Activated T-cell treated with anti-CD3 and anti-CD28 coated beads, Interleukin-2, amount 50 U/mL, for 72 hours (primary cell): Measurements from ENCODE around the gene HIGD1A. TPM values are rescaled to one million over a fixed set of nuclear protein-coding genes. Genes with fewer than 3 reads are reported as not detected.
A peak's percentile ranks its signal among the peaks of the same experiment; 100 is the strongest.

Experiments
- ATAC-seq, 2 donors: fragments of 150-1000 bp; cut with Tn5 transposase; replicated peaks in 1 of 2; 2 replicates each; pipeline ENCODE4 v1.10.0; 2021; ENCODE audit warnings: moderate library complexity in 2 of 2, mild to moderate bottlenecking in 1 of 2
- DNase-seq, 2 donors: peaks; one replicate each; pipeline ENCODE4 v3.0.0; 2021 to 2022; ENCODE audit warnings: mixed read lengths in 1 of 2
- H3K27ac Mint-ChIP-seq: one replicate; pipeline ENCODE4 v1.8.0; 2022; ENCODE audit warnings: mild to moderate bottlenecking, moderate library complexity, mixed read lengths
- H3K27me3 Mint-ChIP-seq: one replicate; pipeline ENCODE4 v1.8.0; 2022; ENCODE audit warnings: low read depth, mixed read lengths
- H3K36me3 Mint-ChIP-seq, 2 donors: one replicate each; pipeline ENCODE4 v1.8.0; 2022; ENCODE audit warnings: mixed read lengths in 2 of 2, mild to moderate bottlenecking in 1 of 2; ENCODE audit not compliant: insufficient read depth in 2 of 2
- H3K4me1 Mint-ChIP-seq: one replicate; pipeline ENCODE4 v1.8.0; 2022; ENCODE audit warnings: low read depth, mixed read lengths
- H3K4me3 Mint-ChIP-seq, 2 donors: one replicate each; pipeline ENCODE4 v1.8.0; 2022; ENCODE audit warnings: mild to moderate bottlenecking in 2 of 2, mixed read lengths in 2 of 2, moderate library complexity in 2 of 2
- H3K9me3 Mint-ChIP-seq, 2 donors: one replicate each; pipeline ENCODE4 v1.8.0; 2022; ENCODE audit warnings: mixed read lengths in 2 of 2
- total RNA-seq, 2 donors: library from RNA; stranded (reverse); gene quantifications; one replicate each; pipeline ENCODE4 v1.2.3, GENCODE V29; 2022

The HIGD1A gene
- 10 to 100 TPM; 54.0 to 63.8 TPM for total RNA-seq

DNA sequence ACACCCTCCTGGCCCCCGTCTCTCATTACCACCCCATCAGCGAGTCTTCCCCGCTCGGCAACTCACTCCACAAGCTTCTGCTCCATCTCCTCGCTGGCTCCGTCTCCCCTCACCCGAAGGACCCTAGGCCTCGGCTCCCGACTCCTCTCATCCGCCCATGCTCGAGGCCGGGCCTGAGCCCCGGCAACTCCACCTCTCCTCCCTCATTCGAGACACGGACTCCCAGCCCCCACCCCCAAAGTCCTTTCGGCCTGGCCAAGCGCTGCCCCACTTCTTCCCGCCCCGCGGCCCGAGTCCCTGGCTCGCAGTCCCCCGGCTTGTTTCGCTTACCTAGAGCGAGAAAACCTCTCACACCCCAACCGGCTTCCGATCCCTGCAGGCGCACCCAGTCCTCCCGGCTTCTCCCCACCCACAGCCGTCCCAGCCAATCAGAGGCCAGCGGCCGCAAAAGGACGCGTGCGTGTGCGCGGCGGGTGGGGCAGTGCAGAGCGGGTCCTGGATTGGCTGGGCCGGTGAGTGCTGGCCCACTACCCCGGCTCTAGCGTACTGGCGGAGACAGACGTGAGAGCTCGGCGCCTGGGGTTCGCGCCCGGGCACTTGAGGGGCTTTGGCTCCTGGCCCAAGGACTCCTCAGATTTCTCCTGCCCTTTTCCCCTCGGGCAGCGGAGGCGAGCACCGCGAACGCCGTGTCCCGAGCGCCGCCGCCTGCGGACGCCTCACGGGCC lies at the start of gene HIGD1A:
Gene HIGD1A, minus strand, starts transcription at position 385 of the 725 bp plus-strand sequence. CDS start 10,237 bp downstream, outside the sequence.
- Mint-ChIP-seq H3K27me3 (peaks cover 27% of the 10 kb centered on the region), H3K4me3 (peak within 1 kb of the TSS; percentile 94 to 96), H3K27ac (peak within 1 kb of the TSS; percentile 91), H3K4me1 (peaks cover 53% of the 10 kb centered on the region), H3K9me3 (no peaks in the 10 kb centered on the region), H3K36me3 (peaks cover 1 to 2% of the 10 kb centered on the region in 2 donors)
- peak; percentile 93 to 97 for DNase-seq
- peak; percentile 98 to 99 for ATAC-seq

DNA sequence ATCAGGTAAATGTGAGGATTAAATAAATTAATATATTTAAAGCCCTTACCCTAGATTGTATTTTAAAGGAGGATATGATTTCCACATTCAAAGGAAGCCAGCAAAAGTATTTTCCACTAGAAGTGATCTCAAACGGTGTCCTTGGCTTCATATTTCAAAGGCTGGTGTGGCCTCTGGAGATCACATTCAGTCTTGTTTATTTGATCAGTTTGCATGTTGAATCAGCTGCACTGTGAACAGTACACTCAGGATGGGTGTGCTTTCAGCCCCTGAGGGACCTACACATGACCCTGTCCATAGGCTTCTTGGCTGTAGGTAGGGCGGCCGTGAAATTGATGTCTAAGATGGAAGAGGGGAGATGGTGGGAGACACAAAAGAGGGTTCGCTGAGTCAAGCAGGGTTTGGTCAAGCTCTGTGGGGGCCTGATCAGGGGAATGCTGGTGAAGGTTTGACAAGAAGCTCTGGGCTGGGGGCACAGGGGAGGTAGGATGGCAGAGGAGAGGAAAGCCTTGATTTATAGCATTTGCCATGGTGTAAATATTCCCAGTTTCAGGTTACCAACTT lies 49.5 kb upstream of the HIGD1A start:
- no peaks in the 10 kb centered on the region for H3K4me1 Mint-ChIP-seq
- H3K27me3 Mint-ChIP-seq = peaks cover 7% of the 10 kb centered on the region
- H3K9me3 Mint-ChIP-seq = no peaks in the 10 kb centered on the region
- H3K4me3 Mint-ChIP-seq = no peak overlapping the region
- no peaks in the 10 kb centered on the region for H3K36me3 Mint-ChIP-seq
- ATAC-seq = no peak
- DNase-seq = no peak
- H3K27ac Mint-ChIP-seq = no peak overlapping the region

DNA sequence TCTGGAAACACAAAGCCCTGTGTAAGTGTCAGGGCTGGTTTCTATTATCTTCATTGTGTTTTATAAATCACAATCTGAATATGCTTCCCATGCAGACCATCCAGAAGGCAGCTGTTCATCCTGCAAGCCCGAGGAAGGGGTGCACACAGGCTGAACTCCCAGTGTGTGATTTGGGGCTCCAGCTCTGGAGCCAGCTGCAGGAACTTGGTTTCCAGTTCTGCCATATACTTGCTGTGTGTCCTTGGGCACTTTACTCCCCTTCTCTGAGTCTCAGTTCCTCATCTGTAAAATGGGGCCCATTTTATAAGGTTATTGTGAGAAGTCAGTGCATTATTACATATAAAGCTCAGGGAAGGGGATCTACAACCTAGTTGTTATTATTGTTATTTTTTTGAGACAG lies 48.8 kb upstream of the HIGD1A start:
- Mint-ChIP-seq H3K4me1 (no peaks in the 10 kb centered on the region), H3K9me3 (no peaks in the 10 kb centered on the region), H3K4me3 (no peak overlapping the region), H3K27ac (no peak overlapping the region), H3K27me3 (peaks cover 7% of the 10 kb centered on the region), H3K36me3 (no peaks in the 10 kb centered on the region)
- no peak for DNase-seq
- ATAC-seq = no peak

DNA sequence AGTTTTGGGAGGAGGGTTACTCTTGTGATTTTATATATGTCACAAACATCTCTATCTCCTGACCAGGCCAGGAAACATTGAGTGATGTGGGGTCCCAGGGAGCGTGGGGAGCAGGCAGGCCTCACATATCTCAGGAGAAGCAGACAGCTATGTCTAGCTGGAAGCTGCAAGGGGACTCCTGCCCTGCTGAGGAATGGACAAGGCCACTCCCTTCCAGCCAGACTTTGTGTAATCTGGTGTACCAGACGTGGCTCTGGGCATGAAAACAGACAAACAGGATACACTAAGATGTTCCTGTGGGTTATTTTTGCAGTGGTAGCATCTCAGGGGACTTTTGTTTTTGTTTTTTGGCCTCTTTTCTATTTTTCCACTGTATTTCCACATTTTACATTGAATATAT lies 48.2 kb upstream of the HIGD1A start:
- H3K27ac Mint-ChIP-seq = no peak overlapping the region
- H3K36me3 Mint-ChIP-seq = no peaks in the 10 kb centered on the region
- peaks cover 2% of the 10 kb centered on the region for H3K4me1 Mint-ChIP-seq
- H3K9me3 Mint-ChIP-seq = no peaks in the 10 kb centered on the region
- ATAC-seq (no peak), DNase-seq (no peak)
- H3K27me3 Mint-ChIP-seq = peaks cover 7% of the 10 kb centered on the region
- H3K4me3 Mint-ChIP-seq = no peak overlapping the region

DNA sequence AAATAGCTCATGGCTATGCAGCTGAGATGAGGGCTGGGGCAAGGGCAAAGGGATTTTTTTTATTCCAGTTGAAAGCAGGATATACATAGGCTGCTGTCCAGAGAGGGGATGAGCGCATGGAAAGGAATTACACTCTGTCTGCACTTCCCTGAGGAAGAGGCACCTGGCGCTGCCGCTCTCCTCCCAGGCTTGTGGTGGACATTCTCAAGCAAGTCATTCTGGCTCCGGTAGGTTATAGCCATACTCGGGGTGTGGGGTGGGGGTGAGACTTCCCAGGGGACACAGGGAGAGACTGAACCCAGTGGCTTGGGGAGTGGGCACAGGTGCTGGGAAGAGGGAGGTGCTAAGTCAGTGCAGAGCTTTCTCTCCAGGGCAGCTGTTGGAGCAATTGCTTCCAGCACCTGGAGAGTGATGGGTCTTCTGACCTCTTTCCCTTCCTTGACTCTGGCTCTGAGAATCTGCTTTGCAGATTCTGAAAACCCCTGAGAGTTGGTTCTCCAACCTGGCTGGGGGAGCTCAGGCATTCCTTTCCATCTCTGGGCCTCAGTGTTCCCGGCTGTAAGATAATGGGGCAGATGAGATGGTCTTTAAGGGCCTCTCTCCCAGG lies 47.0 kb upstream of the HIGD1A start:
- Mint-ChIP-seq H3K4me3 (no peak overlapping the region), H3K27ac (no peak overlapping the region), H3K27me3 (peaks cover 7% of the 10 kb centered on the region), H3K36me3 (no peaks in the 10 kb centered on the region), H3K9me3 (no peaks in the 10 kb centered on the region), H3K4me1 (peaks cover 13% of the 10 kb centered on the region)
- ATAC-seq (no peak), DNase-seq (no peak)

DNA sequence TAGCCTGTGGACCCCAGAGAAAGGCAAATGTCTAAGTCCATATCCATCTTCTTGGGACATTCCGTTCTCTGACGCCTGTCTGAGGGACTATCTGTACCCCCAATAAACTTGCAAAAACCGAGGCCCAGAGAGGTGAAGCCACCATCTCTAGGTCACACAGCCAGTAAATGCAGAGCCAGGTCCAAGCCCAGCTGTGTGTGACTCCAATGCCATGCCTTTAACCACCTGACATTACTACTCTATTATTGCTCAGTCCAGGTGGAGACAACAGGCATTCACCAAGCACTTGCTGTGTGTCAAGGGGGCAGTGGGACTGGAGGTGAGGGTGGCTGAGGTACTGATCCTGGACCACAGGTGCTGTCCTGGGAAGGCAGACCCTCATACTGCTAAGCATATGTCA lies 46.0 kb upstream of the HIGD1A start:
- DNase-seq = no peak
- peaks cover 3% of the 10 kb centered on the region for H3K27me3 Mint-ChIP-seq
- H3K36me3 Mint-ChIP-seq = no peaks in the 10 kb centered on the region
- no peak overlapping the region for H3K4me3 Mint-ChIP-seq
- H3K9me3 Mint-ChIP-seq = no peaks in the 10 kb centered on the region
- peaks cover 13% of the 10 kb centered on the region for H3K4me1 Mint-ChIP-seq
- H3K27ac Mint-ChIP-seq = no peak overlapping the region
- ATAC-seq = no peak

DNA sequence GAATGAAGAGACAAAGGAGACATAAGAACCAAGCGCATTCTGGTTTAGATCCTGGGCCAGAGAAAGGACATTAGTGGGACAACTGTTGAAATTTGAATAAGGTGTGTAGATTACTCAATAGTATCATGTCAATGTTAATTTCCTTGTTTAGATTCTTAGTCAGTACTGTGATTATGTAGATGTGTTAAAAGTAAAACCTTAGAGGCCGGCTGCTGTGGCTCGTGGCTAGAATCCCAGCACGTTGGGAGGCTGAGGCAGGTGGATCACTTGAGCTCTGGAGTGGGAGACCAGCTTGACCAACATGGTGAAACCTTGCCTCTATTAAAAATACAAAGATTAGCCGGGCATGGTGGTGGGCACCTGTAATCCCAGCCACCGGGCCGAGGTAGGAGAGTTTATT lies 44.7 kb upstream of the HIGD1A start:
- DNase-seq = no peak
- Mint-ChIP-seq H3K4me1 (peaks cover 13% of the 10 kb centered on the region), H3K4me3 (no peak overlapping the region), H3K9me3 (no peaks in the 10 kb centered on the region), H3K27me3 (no peaks in the 10 kb centered on the region), H3K36me3 (no peaks in the 10 kb centered on the region), H3K27ac (no peak overlapping the region)
- ATAC-seq = no peak

DNA sequence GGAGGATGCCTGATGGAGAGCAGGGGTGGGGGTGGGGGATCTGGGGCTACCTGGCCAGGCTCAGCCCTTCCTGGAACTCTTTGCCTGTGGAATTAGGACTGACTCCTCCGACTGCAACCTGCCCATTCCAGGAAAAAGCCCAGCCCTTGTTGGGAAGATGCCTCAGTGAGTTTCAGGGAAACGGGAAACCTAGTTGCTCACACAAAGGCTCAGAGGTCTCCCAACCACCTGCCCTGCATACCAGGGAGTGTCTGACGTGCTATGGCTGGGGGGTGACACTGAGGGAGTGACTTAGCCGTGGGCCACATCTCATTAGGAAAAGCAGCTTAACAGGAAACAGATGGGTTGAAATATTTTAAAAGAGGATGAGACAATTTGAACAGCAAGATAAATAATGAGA lies 43.4 kb upstream of the HIGD1A start:
- no peak overlapping the region for H3K4me3 Mint-ChIP-seq
- no peaks in the 10 kb centered on the region for H3K27me3 Mint-ChIP-seq
- H3K27ac Mint-ChIP-seq = no peak overlapping the region
- DNase-seq (no peak), ATAC-seq (no peak)
- H3K36me3 Mint-ChIP-seq = no peaks in the 10 kb centered on the region
- no peaks in the 10 kb centered on the region for H3K9me3 Mint-ChIP-seq
- peaks cover 13% of the 10 kb centered on the region for H3K4me1 Mint-ChIP-seq

DNA sequence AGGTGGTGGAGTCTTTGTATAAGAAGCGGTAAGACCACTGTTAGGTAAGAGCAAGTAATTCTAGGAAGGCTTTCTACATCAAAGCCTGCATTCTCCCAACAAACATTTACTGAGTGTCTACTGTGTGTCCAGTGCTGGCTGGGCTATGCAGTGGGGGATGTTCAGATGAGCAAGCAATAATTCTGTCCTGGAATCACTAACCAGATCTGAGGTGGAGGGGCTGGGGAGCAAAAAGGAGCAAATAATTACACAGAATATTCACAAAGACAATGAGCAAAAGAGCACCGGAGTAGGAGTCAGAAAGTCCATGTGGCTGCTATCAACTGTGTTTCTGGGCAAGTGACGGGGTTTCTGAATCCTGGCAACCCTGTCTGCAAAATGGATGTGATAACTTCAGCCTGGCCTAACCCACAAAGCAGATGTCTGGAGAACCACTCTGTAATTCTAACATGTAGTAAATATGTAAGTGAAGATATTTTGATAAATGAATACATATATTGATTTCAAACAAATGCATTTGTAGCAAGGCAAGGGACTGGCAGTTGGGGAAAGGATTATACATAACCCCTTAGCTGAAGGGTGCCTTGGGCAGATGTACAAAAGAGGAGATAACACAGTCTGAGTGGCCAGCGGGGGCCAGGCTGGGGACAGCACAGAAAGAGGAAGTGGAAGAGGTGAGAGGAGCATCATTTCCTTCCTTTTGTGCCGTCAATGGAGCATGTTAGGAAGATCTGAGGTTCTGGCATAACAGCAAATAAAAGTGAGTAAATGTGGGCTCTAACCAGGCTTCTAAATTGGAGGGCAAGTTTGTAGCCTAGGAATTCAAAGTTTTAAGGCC lies 42.6 kb upstream of the HIGD1A start:
- Mint-ChIP-seq H3K4me1 (peaks cover 13% of the 10 kb centered on the region), H3K27ac (peak overlapping the region; percentile 85), H3K36me3 (no peaks in the 10 kb centered on the region), H3K27me3 (no peaks in the 10 kb centered on the region), H3K9me3 (no peaks in the 10 kb centered on the region), H3K4me3 (peak overlapping the region in 1 of 2 donors; percentile 57)
- ATAC-seq (peak; percentile 41 to 48), DNase-seq (peak in 1 of 2 donors; percentile 8)

DNA sequence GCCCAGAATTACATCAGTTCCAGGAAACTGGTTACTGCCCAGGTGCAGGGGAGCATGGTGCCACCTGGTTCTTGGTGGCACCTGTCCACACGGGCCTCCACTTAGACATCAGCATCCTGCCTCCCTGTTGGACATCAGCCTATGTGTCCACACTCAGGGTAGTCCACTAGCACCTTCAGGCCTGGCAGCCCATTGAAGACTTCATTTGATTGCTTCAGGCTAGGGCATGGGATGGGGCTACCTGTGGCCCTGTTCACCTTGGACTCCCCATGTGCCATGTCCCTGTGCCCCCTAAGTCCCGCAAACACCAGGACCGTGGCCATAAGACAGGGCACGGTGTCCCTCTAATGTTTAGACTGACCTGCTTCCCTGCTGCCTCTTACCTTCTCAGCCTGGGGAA lies 40.5 kb upstream of the HIGD1A start:
- peaks cover 13% of the 10 kb centered on the region for H3K4me1 Mint-ChIP-seq
- H3K36me3 Mint-ChIP-seq = no peaks in the 10 kb centered on the region
- no peak overlapping the region for H3K4me3 Mint-ChIP-seq
- DNase-seq = no peak
- no peak overlapping the region for H3K27ac Mint-ChIP-seq
- H3K27me3 Mint-ChIP-seq = no peaks in the 10 kb centered on the region
- ATAC-seq = no peak
- no peaks in the 10 kb centered on the region for H3K9me3 Mint-ChIP-seq

DNA sequence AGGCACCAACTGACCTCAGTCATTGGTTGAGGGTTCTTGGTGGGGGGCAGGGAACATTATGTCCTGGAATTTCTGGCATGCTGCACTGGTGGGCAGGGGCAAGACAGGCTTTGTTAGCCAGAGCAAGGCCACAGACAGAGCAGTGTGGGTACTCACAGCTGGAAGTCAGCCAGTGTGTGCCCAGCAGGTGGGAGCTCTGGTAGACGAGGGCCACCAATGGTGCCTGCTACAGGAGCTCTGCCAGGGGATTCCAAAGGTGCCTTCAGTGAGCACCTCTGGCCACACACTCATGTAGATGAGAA lies 40.1 kb upstream of the HIGD1A start:
- Mint-ChIP-seq H3K36me3 (no peaks in the 10 kb centered on the region), H3K27me3 (peaks cover 2% of the 10 kb centered on the region), H3K4me1 (peaks cover 13% of the 10 kb centered on the region), H3K9me3 (no peaks in the 10 kb centered on the region), H3K27ac (no peak overlapping the region), H3K4me3 (no peak overlapping the region)
- DNase-seq (no peak), ATAC-seq (no peak)

DNA sequence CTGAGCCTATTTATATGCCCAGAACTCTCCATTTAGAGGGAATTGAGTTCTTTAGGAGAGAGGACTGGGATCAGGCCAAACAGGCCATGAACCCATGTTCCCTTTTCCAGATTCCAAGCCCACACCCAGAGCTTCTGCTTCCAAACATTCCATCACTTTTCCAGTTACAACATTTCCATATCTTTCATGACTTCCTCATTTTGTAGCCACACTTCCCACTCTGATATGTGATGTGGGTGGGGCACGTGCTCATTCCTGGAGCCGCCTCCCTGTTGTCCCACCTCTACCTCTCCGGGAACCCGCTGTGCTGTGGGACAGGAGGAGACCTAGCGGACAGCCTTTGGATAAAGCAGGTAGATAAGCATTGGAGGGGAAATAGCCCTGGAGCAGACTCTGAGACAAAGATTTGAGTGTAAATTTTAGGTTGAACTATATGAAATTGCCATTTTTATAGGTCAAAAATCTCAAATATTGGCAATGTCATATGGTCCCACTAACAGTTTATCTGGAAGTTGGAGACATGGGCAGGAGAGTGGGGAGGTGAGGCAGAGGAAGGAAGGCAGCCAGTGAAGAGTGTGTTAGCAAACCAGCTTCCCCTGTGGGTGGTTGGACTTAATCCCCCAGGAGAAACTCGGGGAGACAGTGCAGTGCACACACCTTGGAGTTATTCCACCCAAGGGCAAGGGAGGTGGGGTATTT lies 39.6 kb upstream of the HIGD1A start:
- no peak overlapping the region for H3K27ac Mint-ChIP-seq
- H3K36me3 Mint-ChIP-seq = no peaks in the 10 kb centered on the region
- H3K4me1 Mint-ChIP-seq = peaks cover 13% of the 10 kb centered on the region
- no peak overlapping the region for H3K4me3 Mint-ChIP-seq
- no peak for ATAC-seq
- peaks cover 6% of the 10 kb centered on the region for H3K27me3 Mint-ChIP-seq
- no peaks in the 10 kb centered on the region for H3K9me3 Mint-ChIP-seq
- no peak for DNase-seq

DNA sequence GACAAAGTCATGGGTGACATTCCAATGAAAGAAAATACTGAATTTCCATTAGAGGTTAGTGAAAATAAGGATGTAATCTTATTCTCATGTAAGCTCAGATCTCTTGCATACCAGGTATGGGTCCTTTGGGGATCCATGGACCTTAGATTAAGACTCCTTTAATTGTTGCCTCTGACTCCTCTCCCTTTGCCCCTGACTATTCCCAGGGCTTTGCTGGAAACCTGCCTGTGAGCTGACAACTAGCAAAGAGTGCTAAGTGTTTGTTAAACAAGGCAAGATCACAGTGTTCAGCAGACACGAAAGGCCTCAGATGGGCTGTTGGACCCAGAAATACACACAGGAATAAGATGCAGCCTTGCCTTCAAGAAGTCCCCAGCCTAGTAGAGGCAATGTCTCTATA lies 37.0 kb upstream of the HIGD1A start:
- Mint-ChIP-seq H3K4me1 (no peaks in the 10 kb centered on the region), H3K27ac (no peak overlapping the region), H3K36me3 (no peaks in the 10 kb centered on the region), H3K27me3 (peaks cover 6% of the 10 kb centered on the region), H3K9me3 (no peaks in the 10 kb centered on the region), H3K4me3 (no peak overlapping the region)
- DNase-seq = no peak
- ATAC-seq = no peak
